Adipocyte (in vitro differentiated cells): ENCODE measurements around the gene CT83.
A peak's percentile ranks its signal among the peaks of the same experiment; 100 is the strongest.

Source experiments
- DNase-seq: peaks from one replicate; pipeline ENCODE4 v3.0.0-alpha.2; 2015; ENCODE audit warnings: low read depth
- H3K27me3 ChIP-seq: replicated peaks from 2 replicates; pipeline ENCODE4 v1.7.0; 2013; ENCODE audit warnings: mild to moderate bottlenecking, low read length, moderate library complexity; ENCODE audit not compliant: control insufficient read depth, insufficient read depth
- H3K36me3 ChIP-seq: 2 replicates; pipeline ENCODE4 v1.7.0; 2013; ENCODE audit warnings: low read length, mild to moderate bottlenecking, moderate library complexity; ENCODE audit not compliant: control insufficient read depth, insufficient read depth, severe bottlenecking
- H3K4me1 ChIP-seq: 2 replicates; pipeline ENCODE4 v1.7.0; 2013; ENCODE audit warnings: mild to moderate bottlenecking, low read length, moderate library complexity; ENCODE audit not compliant: control insufficient read depth, insufficient read depth
- H3K4me3 ChIP-seq: 2 replicates; pipeline ENCODE4 v1.7.0; 2013; ENCODE audit warnings: mild to moderate bottlenecking, low read length, moderate library complexity
- H3K9ac ChIP-seq: 2 replicates; pipeline ENCODE4 v1.7.0; 2013; ENCODE audit warnings: mild to moderate bottlenecking, low read length, moderate library complexity
- H3K9me3 ChIP-seq: 2 replicates; pipeline ENCODE4 v1.7.0; 2013; ENCODE audit warnings: mild to moderate bottlenecking, low read length, moderate library complexity; ENCODE audit not compliant: control insufficient read depth

The CT83 gene

GRCh38 chrX:116462822-116463221, at the start of gene CT83:
TSS of gene CT83 (minus strand) at chrX:116462976. CDS start at chrX:116462856, 120 bp downstream.
- Histone ChIP-seq H3K4me1 (no peaks in the 10 kb centered on the region), H3K36me3 (no peaks in the 10 kb centered on the region), H3K4me3 (no peak within 1 kb of the TSS), H3K27me3 (no peaks in the 10 kb centered on the region), H3K9me3 (no peaks in the 10 kb centered on the region), H3K9ac (no peak within 1 kb of the TSS)
- DNase-seq = no peak

- no peaks in the 10 kb centered on the region for H3K27me3 ChIP-seq
- H3K9ac ChIP-seq = no peak overlapping the region
- H3K4me3 ChIP-seq = no peak overlapping the region
- H3K9me3 ChIP-seq = no peaks in the 10 kb centered on the region
- no peaks in the 10 kb centered on the region for H3K4me1 ChIP-seq
- DNase-seq = no peak
- H3K36me3 ChIP-seq = no peaks in the 10 kb centered on the region
Observed at GRCh38 chrX:116499780-116500179, 37.0 kb upstream of the CT83 start.

- Histone ChIP-seq H3K4me1 (no peaks in the 10 kb centered on the region), H3K9me3 (no peaks in the 10 kb centered on the region), H3K9ac (no peak overlapping the region), H3K4me3 (no peak overlapping the region), H3K27me3 (no peaks in the 10 kb centered on the region), H3K36me3 (no peaks in the 10 kb centered on the region)
- no peak for DNase-seq
Observed at GRCh38 chrX:116493271-116493670, 30.5 kb upstream of the CT83 start.

GRCh38 chrX:116490104-116490503, 27.3 kb upstream of the CT83 start:
- H3K27me3 ChIP-seq = no peaks in the 10 kb centered on the region
- DNase-seq = peak; percentile 35
- no peak overlapping the region for H3K4me3 ChIP-seq
- H3K36me3 ChIP-seq = no peaks in the 10 kb centered on the region
- H3K9ac ChIP-seq = no peak overlapping the region
- H3K9me3 ChIP-seq = no peaks in the 10 kb centered on the region
- H3K4me1 ChIP-seq = no peaks in the 10 kb centered on the region

GRCh38 chrX:116480059-116480458, 17.3 kb upstream of the CT83 start:
- H3K9me3 ChIP-seq = no peaks in the 10 kb centered on the region
- H3K27me3 ChIP-seq = no peaks in the 10 kb centered on the region
- H3K4me1 ChIP-seq = no peaks in the 10 kb centered on the region
- no peaks in the 10 kb centered on the region for H3K36me3 ChIP-seq
- DNase-seq = no peak
- no peak overlapping the region for H3K4me3 ChIP-seq
- H3K9ac ChIP-seq = no peak overlapping the region

- Histone ChIP-seq H3K27me3 (no peaks in the 10 kb centered on the region), H3K9ac (no peak overlapping the region), H3K9me3 (no peaks in the 10 kb centered on the region), H3K36me3 (no peaks in the 10 kb centered on the region), H3K4me3 (no peak overlapping the region), H3K4me1 (no peaks in the 10 kb centered on the region)
- DNase-seq = no peak
Observed at GRCh38 chrX:116449156-116449555, 13.6 kb downstream of the CT83 start.

GRCh38 chrX:116436358-116436816, 26.4 kb downstream of the CT83 start, which contains the start of gene SLC6A14:
TSS of gene SLC6A14 (plus strand) at chrX:116436606. CDS start at chrX:116436710, 104 bp downstream.
- H3K9me3 ChIP-seq = no peaks in the 10 kb centered on the region
- H3K4me3 ChIP-seq = no peak within 1 kb of the TSS
- no peaks in the 10 kb centered on the region for H3K36me3 ChIP-seq
- no peak within 1 kb of the TSS for H3K9ac ChIP-seq
- H3K27me3 ChIP-seq = peaks cover 7% of the 10 kb centered on the region
- H3K4me1 ChIP-seq = no peaks in the 10 kb centered on the region
- no peak for DNase-seq

GRCh38 chrX:116435597-116435996, 27.2 kb downstream of the CT83 start:
- no peak overlapping the region for H3K4me3 ChIP-seq
- H3K36me3 ChIP-seq = no peaks in the 10 kb centered on the region
- peaks cover 7% of the 10 kb centered on the region for H3K27me3 ChIP-seq
- no peak overlapping the region for H3K9ac ChIP-seq
- H3K4me1 ChIP-seq = no peaks in the 10 kb centered on the region
- no peaks in the 10 kb centered on the region for H3K9me3 ChIP-seq
- no peak for DNase-seq

- Histone ChIP-seq H3K36me3 (no peaks in the 10 kb centered on the region), H3K9me3 (peaks cover 3% of the 10 kb centered on the region), H3K4me3 (no peak overlapping the region), H3K27me3 (no peaks in the 10 kb centered on the region), H3K4me1 (no peaks in the 10 kb centered on the region), H3K9ac (no peak overlapping the region)
- DNase-seq = no peak
Observed at GRCh38 chrX:116427978-116428377, 34.8 kb downstream of the CT83 start.

GRCh38 chrX:116417968-116418367, 44.8 kb downstream of the CT83 start:
- Histone ChIP-seq H3K9me3 (no peaks in the 10 kb centered on the region), H3K9ac (no peak overlapping the region), H3K36me3 (no peaks in the 10 kb centered on the region), H3K4me3 (no peak overlapping the region), H3K27me3 (peaks cover 2% of the 10 kb centered on the region), H3K4me1 (no peaks in the 10 kb centered on the region)
- no peak for DNase-seq

GRCh38 chrX:116417214-116417613, 45.6 kb downstream of the CT83 start:
- H3K4me3 ChIP-seq = no peak overlapping the region
- no peak for DNase-seq
- H3K9ac ChIP-seq = no peak overlapping the region
- H3K27me3 ChIP-seq = peaks cover 2% of the 10 kb centered on the region
- H3K4me1 ChIP-seq = no peaks in the 10 kb centered on the region
- H3K9me3 ChIP-seq = no peaks in the 10 kb centered on the region
- H3K36me3 ChIP-seq = no peaks in the 10 kb centered on the region

- DNase-seq = no peak
- H3K27me3 ChIP-seq = peaks cover 2% of the 10 kb centered on the region
- H3K9ac ChIP-seq = no peak overlapping the region
- H3K36me3 ChIP-seq = no peaks in the 10 kb centered on the region
- no peaks in the 10 kb centered on the region for H3K9me3 ChIP-seq
- no peak overlapping the region for H3K4me3 ChIP-seq
- H3K4me1 ChIP-seq = no peaks in the 10 kb centered on the region
Observed at GRCh38 chrX:116413273-116413672, 49.5 kb downstream of the CT83 start.
